Activated CD8-positive, alpha-beta memory T cell treated with anti-CD3 and anti-CD28 coated beads, Interleukin-2, amount 50 U/mL, for 48 hours (primary cell): ENCODE results near the gene TRPM3.

Experiments used
- DNase-seq: peaks from one replicate; pipeline ENCODE4 v3.0.0-alpha.2; 2020

Gene TRPM3

DNA sequence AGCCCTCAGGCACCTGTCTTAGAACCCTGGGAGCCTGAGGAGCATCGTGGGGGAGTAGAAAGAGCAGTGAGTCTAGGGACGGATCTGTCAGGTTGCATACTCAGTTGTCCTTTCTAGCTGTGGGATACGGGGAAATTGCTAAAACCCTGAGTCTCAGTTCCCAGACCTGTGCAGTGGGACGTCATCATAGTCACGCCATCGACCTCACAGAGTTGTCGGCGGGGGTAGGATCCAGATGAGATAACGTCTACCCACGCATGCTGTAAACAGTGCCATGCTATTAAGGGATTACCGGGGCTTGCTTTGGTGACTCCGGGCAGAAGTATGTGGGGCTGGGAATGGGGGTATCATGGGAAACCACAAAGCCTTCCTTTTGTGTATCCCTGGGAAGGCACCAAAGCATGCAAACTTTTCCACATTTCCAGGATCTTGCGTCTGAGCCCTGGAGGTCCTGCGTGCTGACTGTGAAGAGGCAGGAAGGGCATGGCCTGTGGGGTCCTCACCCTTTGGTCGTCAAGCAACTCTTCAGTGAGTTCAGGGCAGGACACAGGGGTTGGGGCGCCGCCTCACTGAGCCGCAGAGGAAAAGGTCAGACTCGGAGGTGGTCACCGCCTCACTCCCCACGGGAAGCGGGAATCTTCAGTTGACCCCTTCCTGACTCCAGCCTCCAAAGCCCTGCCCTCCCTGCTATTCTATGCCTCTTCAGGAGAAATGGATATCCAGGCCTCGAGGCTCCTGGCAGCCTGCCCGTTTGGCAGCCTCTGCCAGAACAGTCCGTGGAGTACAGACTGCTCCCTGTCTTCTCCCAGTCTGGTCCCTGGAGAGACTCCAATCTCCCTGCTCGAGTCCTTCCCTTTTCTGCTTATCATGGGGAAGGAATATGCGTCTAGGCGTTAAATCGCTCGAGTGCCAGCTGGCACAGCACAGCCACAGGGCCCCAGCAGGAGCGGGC, 520.1 kb downstream of the TRPM3 start:
- DNase-seq, result no peak

DNA sequence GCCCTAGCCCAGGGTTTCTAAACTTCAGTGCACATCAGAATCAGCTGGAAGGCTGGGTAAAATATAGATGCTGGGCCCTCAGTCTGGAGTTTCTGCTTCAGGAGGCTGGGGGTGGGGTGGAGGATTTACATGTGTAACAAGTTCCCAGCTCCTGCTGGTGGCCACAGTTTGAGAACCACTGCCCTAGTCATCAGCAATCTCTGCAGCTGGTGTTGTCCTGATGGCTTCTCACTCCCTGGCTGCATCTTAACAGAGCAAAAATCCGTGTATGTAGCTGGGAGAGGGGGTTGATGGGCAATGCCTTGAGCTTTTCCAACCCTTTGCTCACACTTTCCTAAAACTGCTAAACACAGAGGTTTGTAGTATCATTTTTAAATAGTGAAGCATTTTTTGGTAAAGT, 520.9 kb downstream of the TRPM3 start:
- DNase-seq, result no peak

DNA sequence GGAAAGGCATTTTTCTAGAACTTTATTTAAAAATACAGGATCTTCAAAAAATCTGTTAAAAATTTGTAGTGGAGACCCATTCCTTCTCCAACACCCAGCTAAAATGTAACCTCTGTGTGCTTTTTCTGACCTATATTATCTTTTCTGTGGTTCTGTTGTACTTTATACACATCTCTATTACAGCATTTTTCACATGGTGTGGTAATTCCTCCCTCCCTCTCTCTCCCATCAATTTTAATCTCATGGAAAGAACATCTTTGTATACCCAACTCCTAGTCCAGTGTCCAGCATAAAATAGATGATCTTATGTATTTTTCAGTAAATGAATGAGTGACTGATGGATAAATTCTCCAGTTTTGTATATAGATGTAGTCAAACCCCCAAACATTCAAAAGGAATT, 523.5 kb downstream of the TRPM3 start:
- no peak for DNase-seq

DNA sequence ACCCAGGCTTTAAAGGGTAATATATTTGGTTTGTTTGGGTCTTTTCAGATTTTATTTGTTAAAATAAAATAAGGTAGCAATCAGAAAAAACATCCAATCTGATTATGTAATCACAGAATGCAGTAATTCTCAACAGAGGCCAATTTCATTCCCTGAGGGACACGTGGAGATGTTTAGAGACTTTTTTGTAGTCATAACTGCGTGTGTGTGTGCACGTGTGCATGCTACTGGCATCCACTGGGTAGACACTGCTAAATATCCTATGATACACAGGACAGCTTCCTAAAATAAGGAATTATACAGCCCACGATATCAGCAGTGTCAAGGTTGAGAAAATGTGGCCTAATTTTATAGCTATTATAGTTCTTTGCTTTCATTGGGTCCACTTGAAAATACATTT, 526.2 kb downstream of the TRPM3 start:
- no peak for DNase-seq

DNA sequence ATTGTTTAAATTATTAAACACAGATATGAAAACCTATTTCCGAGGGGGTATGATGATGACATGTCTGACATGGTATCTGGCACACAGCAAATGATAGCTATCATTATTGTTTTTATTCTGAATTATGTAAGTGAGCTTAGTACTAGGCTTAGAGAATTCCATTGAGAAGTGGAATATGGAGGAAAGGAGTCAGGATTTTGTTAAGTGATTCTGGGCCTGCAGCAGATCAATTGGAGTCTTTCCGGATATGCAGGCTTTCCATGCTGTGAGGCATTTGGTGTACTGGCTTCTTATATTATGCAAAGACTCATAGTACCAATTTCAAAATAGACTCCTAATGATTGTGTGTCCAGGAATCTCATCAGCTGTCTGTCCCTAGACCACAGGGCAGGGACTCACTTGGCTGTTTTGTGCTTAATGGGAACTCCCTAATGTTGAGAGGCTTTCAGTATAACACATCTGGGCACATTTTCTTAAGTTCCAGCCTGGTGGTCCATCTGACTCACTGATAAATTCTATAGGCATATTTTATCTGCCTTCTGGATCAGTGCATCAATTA, 527.0 kb downstream of the TRPM3 start:
- DNase-seq, result no peak

DNA sequence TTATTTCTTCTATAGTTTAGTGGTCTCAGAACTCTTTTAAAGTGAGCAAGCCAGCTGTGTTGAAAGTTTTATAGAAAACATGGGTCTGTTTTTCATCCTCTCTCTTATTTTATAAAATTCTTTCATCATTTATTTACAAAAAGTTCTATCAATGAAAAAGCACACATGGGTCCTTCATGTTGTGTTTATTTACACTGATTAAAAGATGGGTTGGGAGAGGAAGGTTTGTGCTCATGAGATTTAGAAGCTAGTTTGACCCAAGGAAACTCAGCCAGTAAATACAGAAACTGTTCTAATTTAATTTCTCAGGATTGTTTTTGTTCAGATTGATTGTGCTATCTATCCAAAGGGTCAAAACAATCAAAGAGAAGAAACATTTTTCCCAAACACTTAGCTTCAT, 528.2 kb downstream of the TRPM3 start:
- DNase-seq, result no peak

DNA sequence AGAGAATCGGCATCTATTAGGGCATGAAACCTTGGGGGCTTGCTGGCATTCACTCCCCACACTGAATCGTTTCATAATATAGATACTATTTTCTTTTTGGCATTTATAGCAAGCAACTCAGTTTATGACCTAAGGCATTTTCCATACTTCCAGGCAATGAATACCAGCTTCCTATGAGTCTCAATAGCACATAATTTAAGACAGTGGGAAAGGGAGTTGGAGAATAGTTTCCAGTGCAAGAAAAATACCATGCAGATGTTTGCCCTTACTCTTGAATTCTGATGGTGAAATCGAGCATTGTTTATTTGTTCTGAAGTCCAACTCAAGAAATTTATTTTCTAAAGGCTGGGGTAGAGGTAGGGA, 531.1 kb downstream of the TRPM3 start:
- DNase-seq, result no peak

DNA sequence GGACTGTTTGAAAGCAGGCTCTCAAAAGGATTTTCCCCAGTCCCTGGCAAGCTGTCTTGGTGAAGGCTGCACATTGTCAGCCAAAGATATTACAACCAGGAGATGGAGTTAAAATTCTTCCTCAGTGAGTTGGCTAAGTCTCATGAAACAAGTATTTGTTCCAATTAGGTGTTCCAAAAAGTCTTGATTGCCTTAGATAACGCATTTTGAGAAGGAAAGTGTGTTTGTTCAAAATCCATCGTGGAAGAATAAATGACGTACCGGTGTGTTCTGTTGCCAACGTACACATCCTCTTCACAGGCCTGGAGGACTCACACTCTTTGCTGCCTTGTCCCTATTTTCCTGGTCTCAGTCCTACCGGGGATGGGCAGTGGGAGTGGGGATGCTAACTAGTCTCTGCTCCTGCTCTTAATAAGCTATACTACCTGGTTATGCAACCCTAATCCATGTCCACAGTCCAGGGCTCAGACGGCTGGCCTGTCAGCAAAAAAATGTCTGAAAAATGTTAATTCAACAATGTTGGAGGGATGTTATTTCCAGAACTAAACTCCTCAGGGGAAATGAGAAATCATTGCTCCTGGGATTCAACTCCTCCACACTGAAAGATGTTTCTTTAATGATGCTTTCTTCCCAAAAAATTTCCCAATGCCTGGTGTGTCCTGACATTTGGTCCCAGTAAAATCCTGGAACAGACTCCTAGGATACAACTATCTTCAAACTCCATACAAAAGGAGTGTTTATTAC, 531.7 kb downstream of the TRPM3 start:
- no peak for DNase-seq

DNA sequence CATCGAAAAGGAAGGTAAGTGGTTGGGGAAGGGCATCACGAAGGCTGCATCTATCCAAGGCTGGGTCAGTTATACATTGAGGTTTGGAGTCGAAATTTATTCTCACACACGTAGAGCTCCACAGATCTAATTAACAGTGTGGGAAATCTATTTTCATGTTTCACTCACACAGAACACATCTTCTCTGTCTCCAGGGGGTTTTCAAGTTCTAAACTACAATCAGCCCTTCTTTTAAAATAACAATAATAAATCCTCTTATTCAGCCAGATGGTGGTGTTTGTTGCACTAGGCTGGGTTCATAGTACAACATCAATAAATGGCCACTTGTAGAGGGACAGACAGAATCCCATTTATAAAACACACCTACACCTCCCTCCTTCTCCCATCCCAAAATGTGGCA, 532.4 kb downstream of the TRPM3 start:
- DNase-seq, result no peak

DNA sequence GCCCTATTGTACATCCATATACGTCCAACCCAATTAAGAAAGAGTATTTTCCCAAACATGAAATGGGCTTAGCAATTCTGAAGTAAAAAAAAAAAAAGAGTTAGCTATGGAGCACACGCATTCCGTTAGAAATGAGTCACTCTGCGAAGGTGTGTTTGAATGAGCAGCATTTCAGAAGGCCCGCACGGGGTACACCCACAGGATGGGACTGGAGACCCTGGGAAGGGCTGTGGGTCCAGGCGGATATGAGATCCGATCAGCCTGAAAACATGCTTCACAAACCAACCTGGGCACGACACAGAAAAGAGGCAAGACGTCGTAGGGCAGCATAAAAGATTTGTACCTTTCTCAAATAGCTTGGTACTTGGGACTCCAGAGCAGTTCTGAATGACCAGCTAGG, 533.0 kb downstream of the TRPM3 start:
- no peak for DNase-seq

DNA sequence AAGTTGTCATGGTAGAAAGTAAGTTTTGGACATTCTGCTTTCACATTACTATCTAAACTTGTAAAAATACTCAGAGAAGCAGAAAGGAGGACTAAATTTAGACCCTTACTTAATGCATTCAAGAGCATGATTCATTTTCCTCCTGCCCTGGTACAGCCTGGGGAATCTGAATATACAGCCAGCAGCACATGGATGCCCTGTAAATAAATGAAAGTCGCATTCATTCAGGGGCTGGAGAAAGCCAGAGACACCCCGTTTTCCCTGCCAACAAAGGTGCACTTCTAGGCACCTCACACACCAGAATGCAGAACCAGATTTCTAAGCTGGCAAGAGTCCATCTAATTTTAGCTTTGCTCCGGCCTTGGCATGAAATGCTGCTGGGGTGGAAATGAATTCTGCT, 534.2 kb downstream of the TRPM3 start:
- no peak for DNase-seq

GRCh38 chr9:70586476-70586875, 534.9 kb downstream of the TRPM3 start:
- DNase-seq, result no peak

GRCh38 chr9:70581955-70582350, 539.5 kb downstream of the TRPM3 start:
- no peak for DNase-seq

DNA sequence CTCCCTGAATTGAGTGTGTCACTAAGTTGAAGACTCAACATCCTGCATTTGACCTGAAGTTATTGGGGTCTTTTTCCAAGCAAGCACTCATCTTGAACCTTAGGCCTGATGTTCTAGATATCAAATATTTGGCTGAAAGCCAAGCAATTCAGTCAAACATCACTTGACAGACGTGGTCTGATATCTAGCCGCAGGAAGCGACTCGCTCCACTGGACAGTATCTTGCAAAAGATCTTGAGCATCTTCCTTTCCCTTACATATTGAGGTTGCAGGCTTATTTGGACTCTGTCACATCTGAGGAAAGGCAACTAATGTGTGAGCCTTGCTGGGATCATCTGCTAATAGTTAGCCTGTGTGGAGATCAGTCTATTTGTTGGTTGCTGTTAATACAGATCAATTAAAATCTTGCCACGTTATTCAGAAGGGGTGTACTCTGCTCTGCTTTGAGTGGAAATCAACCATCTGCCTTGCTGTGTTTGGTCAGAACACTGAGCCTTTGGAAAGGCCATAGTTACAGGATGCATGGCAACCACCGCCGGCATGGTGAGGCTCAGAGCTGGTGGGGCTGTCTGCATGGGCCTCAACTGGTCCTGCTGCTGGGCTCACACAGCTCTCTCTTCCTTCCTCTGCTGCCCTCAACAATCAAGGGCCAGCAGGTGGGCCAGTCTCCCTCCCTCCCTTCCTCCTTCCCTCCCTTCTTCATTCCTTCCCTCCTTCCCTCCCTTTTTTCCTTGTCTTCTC, 540.0 kb downstream of the TRPM3 start:
- DNase-seq, result no peak

- DNase-seq, result no peak
Measured at GRCh38 chr9:70580606-70581195, 540.7 kb downstream of the TRPM3 start.

DNA sequence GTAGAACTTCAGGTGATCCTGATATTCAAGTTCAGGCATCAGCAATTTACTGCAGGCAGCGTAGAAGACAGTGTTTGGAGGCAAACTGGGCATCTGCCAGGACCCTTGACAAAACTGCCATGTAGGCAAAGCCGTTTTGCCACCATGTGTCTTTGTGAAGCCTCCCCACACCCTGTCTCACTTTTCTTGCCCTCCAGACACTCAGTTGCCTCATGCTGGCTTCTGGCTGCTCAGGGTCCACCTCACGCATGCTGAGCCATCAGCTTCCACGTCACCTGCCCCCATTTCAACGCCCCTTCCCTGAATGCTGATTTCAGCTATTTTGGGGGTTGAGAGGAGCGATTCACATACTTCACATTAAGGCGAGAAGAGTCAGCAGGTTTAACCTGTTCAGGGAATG, 541.7 kb downstream of the TRPM3 start:
- no peak for DNase-seq

GRCh38 chr9:70578720-70579119, 542.7 kb downstream of the TRPM3 start:
- DNase-seq, result no peak

DNA sequence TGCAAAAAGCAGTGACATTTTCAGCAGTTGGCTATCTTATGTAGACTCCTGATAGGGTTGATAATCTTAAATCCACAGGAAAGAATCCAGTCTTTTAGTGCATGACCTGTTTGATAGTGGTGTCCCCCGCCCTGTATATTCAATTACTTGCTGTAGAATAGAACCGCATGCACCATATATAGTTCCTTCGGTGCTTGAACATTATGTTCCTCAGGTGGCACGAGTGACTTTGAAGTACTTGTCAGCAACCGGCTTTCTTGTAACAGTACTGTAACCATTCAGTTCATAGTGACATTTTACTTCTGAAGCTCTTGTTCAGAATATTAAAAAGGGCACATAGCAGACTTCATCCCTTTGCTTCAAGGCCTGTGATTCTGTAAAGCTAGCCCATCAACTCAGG, 543.8 kb downstream of the TRPM3 start:
- DNase-seq, result no peak

DNA sequence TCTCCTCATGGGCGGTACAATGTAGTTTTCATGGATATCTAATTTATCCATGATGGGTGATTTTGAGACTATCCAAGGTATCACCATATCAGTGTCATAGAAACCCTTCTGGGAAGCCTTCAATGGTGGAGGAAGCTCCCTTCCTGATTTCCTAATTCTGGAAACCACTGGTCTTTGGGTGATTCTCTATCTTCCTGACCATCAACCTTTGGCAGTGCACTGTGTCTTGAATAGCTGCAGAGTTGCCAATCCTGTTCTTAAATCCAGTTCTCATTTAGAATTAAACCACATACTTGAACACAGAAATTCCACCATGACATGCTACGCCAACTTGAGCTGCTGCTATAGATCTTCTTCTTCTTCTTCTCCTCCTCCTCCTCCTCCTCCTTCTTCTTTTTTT, 545.3 kb downstream of the TRPM3 start:
- DNase-seq, result no peak

GRCh38 chr9:70574151-70574837, 547.1 kb downstream of the TRPM3 start:
- no peak for DNase-seq

DNA sequence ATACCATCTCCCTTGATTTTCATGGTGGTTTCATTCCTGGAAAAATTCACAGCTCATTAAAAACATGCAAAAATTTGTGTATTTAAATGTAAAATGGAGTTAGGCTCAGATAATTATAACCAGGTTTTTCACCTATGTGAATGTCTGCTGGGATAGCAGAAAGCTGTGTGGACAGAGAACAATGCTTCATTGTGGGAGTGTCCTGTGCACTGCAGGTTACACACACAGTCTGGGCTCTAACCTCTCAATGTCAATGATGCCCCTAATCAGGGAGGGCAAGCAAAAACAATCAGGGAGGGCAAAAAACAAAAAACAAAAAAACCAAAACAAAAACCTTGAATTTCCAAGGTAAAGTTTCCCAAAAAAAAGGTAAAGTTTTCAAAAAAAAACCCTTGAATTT, 548.1 kb downstream of the TRPM3 start:
- DNase-seq, result no peak

DNA sequence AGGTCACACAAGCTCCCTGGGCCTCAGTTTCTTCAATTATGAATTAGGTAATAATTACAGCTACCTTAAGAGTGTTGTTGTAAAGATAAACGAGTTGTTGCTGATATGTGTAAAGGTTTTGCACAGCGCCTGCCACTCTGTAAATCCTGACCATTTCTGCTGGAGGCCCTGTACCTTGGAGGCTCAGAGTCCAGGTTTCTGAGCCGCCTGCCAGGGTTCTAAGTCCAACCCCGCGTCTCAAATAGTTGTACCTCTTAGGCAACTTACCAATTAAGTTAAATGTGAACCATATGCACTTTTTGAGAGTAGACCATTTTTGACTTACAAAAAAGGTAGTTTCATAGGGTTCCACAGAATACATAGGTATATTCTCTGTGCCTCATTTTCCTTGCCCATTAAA, 550.2 kb downstream of the TRPM3 start:
- no peak for DNase-seq
